Epidermal melanocyte (primary cell): ENCODE results near the gene BZW1.

ENCODE experiments used
- DNase-seq: peaks from one replicate; pipeline ENCODE4 v3.0.0; 2011; ENCODE audit warnings: low spot score; ENCODE audit not compliant: insufficient read length

The BZW1 gene

GRCh38 chr2:200829258-200829655, 17.5 kb downstream of the BZW1 start:
- DNase-seq: no peak

- DNase-seq: no peak
Measured at GRCh38 chr2:200834701-200835100, 23.0 kb downstream of the BZW1 start.

GRCh38 chr2:200839513-200839912, 27.8 kb downstream of the BZW1 start:
- no peak for DNase-seq

- DNase-seq: no peak
Measured at GRCh38 chr2:200843993-200844948, 32.6 kb downstream of the BZW1 start.

- no peak for DNase-seq
Measured at GRCh38 chr2:200845194-200845593, 33.5 kb downstream of the BZW1 start.

GRCh38 chr2:200845669-200846325, 34.1 kb downstream of the BZW1 start:
- no peak for DNase-seq

GRCh38 chr2:200847269-200847668, 35.6 kb downstream of the BZW1 start:
- no peak for DNase-seq

GRCh38 chr2:200847939-200848338, 36.2 kb downstream of the BZW1 start:
- DNase-seq: no peak

GRCh38 chr2:200850512-200851256, 39.0 kb downstream of the BZW1 start:
- DNase-seq: no peak

- no peak for DNase-seq
Measured at GRCh38 chr2:200851398-200852248, 39.9 kb downstream of the BZW1 start.

GRCh38 chr2:200852605-200853004, 40.9 kb downstream of the BZW1 start:
- no peak for DNase-seq

- no peak for DNase-seq
Measured at GRCh38 chr2:200856806-200857205, 45.1 kb downstream of the BZW1 start.

GRCh38 chr2:200860092-200860795, 48.5 kb downstream of the BZW1 start:
- no peak for DNase-seq

- DNase-seq: no peak
Measured at GRCh38 chr2:200861617-200862155, 50.0 kb downstream of the BZW1 start.

GRCh38 chr2:200862532-200863000, 50.9 kb downstream of the BZW1 start:
- DNase-seq: no peak

GRCh38 chr2:200863782-200864175, 52.1 kb downstream of the BZW1 start:
- DNase-seq: no peak

GRCh38 chr2:200864176-200865034, 52.7 kb downstream of the BZW1 start, which contains the start of gene CLK1:
Gene CLK1 (minus strand): TSS chr2:200864658. CDS start chr2:200861862, 2,796 bp downstream.
- peak; percentile 84 for DNase-seq

- DNase-seq: no peak
Measured at GRCh38 chr2:200869014-200869413, 57.3 kb downstream of the BZW1 start.

- DNase-seq: no peak
Measured at GRCh38 chr2:200871151-200871550, 59.4 kb downstream of the BZW1 start.
